K562 (cell line): Measurements from ENCODE around the gene FAM200B. TPM values are rescaled to one million over a fixed set of nuclear protein-coding genes. Genes with fewer than 3 reads are reported as not detected.

Experiments used
- ATAC-seq: fragments of 200-7000 bp; cut with Tn5 transposase; 3 replicates; pipeline ENCODE4 v1.9.1; 2020; ENCODE audit warnings: moderate library complexity
- BruUV-seq: library from RNA; stranded (reverse); fragments of 400-500 nt; replicated peaks from 2 replicates; lab custom pipeline; 2021; lab: Mats Ljungman, UMichigan
- CTCF ChIA-PET: fragments of 300-600 bp; formaldehyde crosslinking; extraction: SDS; loops from one replicate; lab custom pipeline; 2021; ENCODE audit warnings: low intra/inter-chr PET ratio; lab: Yijun Ruan, JAX
- POLR2A ChIA-PET: fragments of 300-600, 350-650 bp; sonication (Branson Sonifier 250); formaldehyde crosslinking; extraction: SDS; loops from one replicate; lab custom pipeline; 2021; ENCODE audit warnings: antibody characterized with exemption, inconsistent platforms; lab: Yijun Ruan, JAX
- DNase-seq, 4 experiments: peaks; one replicate each; pipeline versions ENCODE4 v3.0.0 to v3.0.0-alpha.2; 2011 to 2018; ENCODE audit warnings: low spot score in 3 of 4, mixed read lengths in 3 of 4; ENCODE audit errors: extremely low read depth in 1 of 4
- FAIRE-seq: peaks from 2 replicates; lab custom pipeline; 2011; peaks lifted over from hg19 to GRCh38; lab: Jason Lieb, UNC
- H2AFZ ChIP-seq: 2 replicates; pipeline ENCODE4 v1.6.0; 2011; ENCODE audit warnings: low read depth, low read length, control low read depth, inconsistent platforms
- H3K27ac ChIP-seq: fragments of 200-600 bp; 3 replicates; pipeline ENCODE4 v1.8.0; 2011; ENCODE audit warnings: low read depth, mild to moderate bottlenecking, control low read depth, inconsistent platforms, low read length, moderate library complexity, mixed read lengths; ENCODE audit errors: extremely low read depth
- H3K27me3 ChIP-seq, 2 experiments: fragments of 300-600 bp in 1 of 2; 2 replicates in 1 of 2; 3 replicates in 1 of 2; pipeline versions ENCODE4 v1.6.0 to v1.8.0; 2011; ENCODE audit warnings: inconsistent platforms in 2 of 2, low read length in 2 of 2, mild to moderate bottlenecking in 1 of 2, mixed read lengths in 1 of 2, moderate library complexity in 1 of 2; ENCODE audit not compliant: control insufficient read depth in 2 of 2, insufficient read depth in 2 of 2
- H3K36me3 ChIP-seq: fragments of 300-600 bp; 3 replicates; pipeline ENCODE4 v1.8.0; 2011; ENCODE audit warnings: mild to moderate bottlenecking, low read length, inconsistent platforms; ENCODE audit not compliant: control insufficient read depth, insufficient read depth
- H3K4me1 ChIP-seq, 2 experiments: fragments of 200-600 bp in 1 of 2; replicated peaks in 1 of 2; 2 replicates in 1 of 2; 3 replicates in 1 of 2; pipeline versions ENCODE4 v1.5.1 to v1.8.0; 2011; ENCODE audit warnings: inconsistent platforms in 2 of 2, low read length in 2 of 2, mild to moderate bottlenecking in 1 of 2, mixed read lengths in 1 of 2, moderate library complexity in 1 of 2; ENCODE audit not compliant: control insufficient read depth in 2 of 2, insufficient read depth in 2 of 2
- H3K4me2 ChIP-seq: 2 replicates; pipeline ENCODE4 v1.6.1; 2011; ENCODE audit warnings: low read length, control low read depth, inconsistent platforms, mixed read lengths; ENCODE audit not compliant: insufficient read depth
- H3K4me3 ChIP-seq: fragments of 200-600 bp; sonication (generic), shearing (Covaris generic); 2 replicates; pipeline ENCODE4 v1.5.1; 2016; ENCODE audit warnings: control low read depth, inconsistent platforms
- H3K79me2 ChIP-seq: fragments of 200-600 bp; 3 replicates; pipeline ENCODE4 v1.8.0; 2011; ENCODE audit warnings: low read length, inconsistent platforms; ENCODE audit not compliant: control insufficient read depth, insufficient read depth
- H3K9ac ChIP-seq, 2 experiments: 2 replicates each; pipeline versions ENCODE4 v1.6.0 to v1.6.1; 2011; ENCODE audit warnings: low read depth in 2 of 2, low read length in 2 of 2, control low read depth in 1 of 2, inconsistent platforms in 1 of 2, mild to moderate bottlenecking in 1 of 2, mixed read lengths in 1 of 2; ENCODE audit not compliant: insufficient read depth in 1 of 2
- H3K9me1 ChIP-seq: one replicate; pipeline ENCODE4 v1.6.0; 2011; ENCODE audit warnings: inconsistent platforms, mild to moderate bottlenecking, low read length, moderate library complexity; ENCODE audit not compliant: control insufficient read depth, insufficient read depth
- H3K9me3 ChIP-seq: replicated peaks from 2 replicates; pipeline ENCODE4 v1.5.1; 2011; ENCODE audit warnings: low read depth, low read length, inconsistent platforms; ENCODE audit not compliant: control insufficient read depth, insufficient read depth
- H4K20me1 ChIP-seq: replicated peaks from 2 replicates; pipeline ENCODE4 v1.6.1; 2011; ENCODE audit warnings: low read length, inconsistent platforms, mixed read lengths; ENCODE audit not compliant: control insufficient read depth, insufficient read depth
- CTCFL ChIP-seq: IDR thresholded peaks from 2 replicates; pipeline ENCODE4 v1.6.1; 2011; ENCODE audit warnings: borderline replicate concordance, low read depth, mild to moderate bottlenecking, moderate library complexity, low read length; ENCODE audit not compliant: insufficient read depth, poor library complexity, severe bottlenecking
- GTF2A2 ChIP-seq: IDR thresholded peaks from 2 replicates; pipeline ENCODE4 v1.6.1; 2016; ENCODE audit warnings: mild to moderate bottlenecking, missing genetic modification characterization, missing compliant biosample characterization
- KLF10 ChIP-seq: fragments of 250-450 bp; sonication (Bioruptor Pico); IDR thresholded peaks from 2 replicates; pipeline ENCODE4 v1.6.1; 2021; ENCODE audit warnings: matching md5 sums
- MAFK ChIP-seq: IDR thresholded peaks from 2 replicates; pipeline ENCODE4 v1.6.1; 2011; ENCODE audit warnings: low read length, improper control_type of control experiment
- NFIC ChIP-seq: fragments of 450-650 bp; IDR thresholded peaks from 2 replicates; pipeline ENCODE4 v1.6.1; 2017; ENCODE audit warnings: mild to moderate bottlenecking, inconsistent platforms
- PTRF ChIP-seq: fragments of 450-650 bp; IDR thresholded peaks from 2 replicates; pipeline ENCODE4 v1.6.1; 2016; ENCODE audit warnings: mild to moderate bottlenecking, missing genetic modification characterization, missing compliant biosample characterization
- SPI1 ChIP-seq: IDR thresholded peaks from 2 replicates; pipeline ENCODE4 v1.6.1; 2011; ENCODE audit warnings: low read depth, low read length, control low read depth, borderline replicate concordance
- TEAD4 ChIP-seq, 2 experiments: sonication (generic) in 1 of 2; formaldehyde crosslinking in 1 of 2; IDR thresholded peaks; 2 replicates each; pipeline versions ENCODE4 v1.6.1 to v1.8.0; 2012 to 2022; ENCODE audit warnings: borderline replicate concordance in 1 of 2, inconsistent platforms in 1 of 2, low read length in 1 of 2, mild to moderate bottlenecking in 1 of 2, missing genetic modification reagents in 1 of 2
- ZFP36 ChIP-seq: fragments of 150-350 bp; IDR thresholded peaks from 2 replicates; pipeline ENCODE4 v1.6.1; 2018; ENCODE audit warnings: low read length, low read depth; ENCODE audit not compliant: partially characterized antibody
- WGBS: fragments of 100-300 bp; shearing (Covaris generic); methylation state at CpG from one replicate; pipeline ENCODE4 v1.1.6; 2016; ENCODE audit warnings: low coverage, mixed read lengths; ENCODE audit not compliant: insufficient coverage; ENCODE audit errors: missing lambda C conversion rate; 5-methylcytosine and 5-hydroxymethylcytosine counted together
- in situ Hi-C: fragments of 300-500 bp; cut with MboI; formaldehyde crosslinking; loops from 4 replicates; pipeline ENCODE4 v1.15.0; 2018; ENCODE audit warnings: inconsistent platforms, mixed read lengths
- intact Hi-C: fragments of 100-400 bp; cut with micrococcal nuclease; formaldehyde crosslinking; loops from 2 replicates; pipeline ENCODE4 v1.14.2; 2022
- polyA plus RNA-seq, 8 experiments: library from polyadenylated mRNA; depleted of rRNA in 4 of 8; stranded (reverse) in 5 of 8; unstranded in 3 of 8; fragments of >200 nt; fragmentation: Nextera tagmentation in 2 of 8; fragmentation: Illumina TruSeq in 1 of 8; extraction: Ambion mirVana in 2 of 8; extraction: Trizol in 1 of 8; gene quantifications; 2 replicates each; pipeline versions ENCODE4 v1.2.1 to v1.2.3, GENCODE V29; 2011 to 2014; ENCODE audit warnings: inconsistent platforms in 1 of 8, missing spikeins in 1 of 8
- total RNA-seq, 7 experiments: library from RNA; depleted of rRNA in 6 of 7; stranded (reverse); fragments of >200 nt in 6 of 7; fragmentation: Illumina TruSeq in 2 of 7; extraction: Trizol in 2 of 7; gene quantifications; 2 replicates each; pipeline versions ENCODE4 v1.2.1 to v1.2.3, GENCODE V29; 2011 to 2021; ENCODE audit warnings: low replicate concordance in 1 of 7
- TF ChIP-seq, protein P1 (sequence below): sonication (generic); formaldehyde crosslinking; IDR thresholded peaks from 2 replicates; pipeline ENCODE4 v1.9.0; 2022; ENCODE audit warnings: mild to moderate bottlenecking, missing genetic modification reagents
- TF ChIP-seq, protein P2 (sequence below): fragments of 250-450 bp; sonication (Bioruptor Pico); IDR thresholded peaks from 2 replicates; pipeline ENCODE4 v1.4.0; 2020; ENCODE audit warnings: borderline replicate concordance

FAM200B gene
- total and polyA plus RNA-seq, 9 of the 15 experiments (the other 6 are each of a cell fraction or from before 2014, with no cell fraction given) = 17.4 to 48.0 (median 25.5) TPM

- ChIA-PET POLR2A (no interaction called here), CTCF (no interaction called here)
- Histone ChIP-seq H3K9me3 (no peaks in the 10 kb centered on the region), H4K20me1 (no peaks in the 10 kb centered on the region), H2AFZ (no peak overlapping the region), H3K4me2 (no peak overlapping the region), H3K9me1 (no peaks in the 10 kb centered on the region), H3K9ac (no peak overlapping the region), H3K4me3 (no peak overlapping the region), H3K27me3 (peaks cover 16 to 24% of the 10 kb centered on the region in 2 experiments), H3K27ac (no peak overlapping the region), H3K79me2 (no peaks in the 10 kb centered on the region), H3K36me3 (no peaks in the 10 kb centered on the region), H3K4me1 (no peaks in the 10 kb centered on the region)
- TF ChIP-seq NFIC (no peak), TEAD4 (IDR thresholded peaks at IDR 0.05; ENCODE audit: low read length) (no peak), TEAD4 (CRISPR knock-in tag; IDR thresholded peaks at IDR 0.05; ENCODE audit: borderline replicate concordance) (no peak), CTCFL (no peak), PTRF (tag) (no peak), SPI1 (no peak), ZFP36 (no peak), KLF10 (CRISPR knock-in tag) (no peak), MAFK (no peak), GTF2A2 (no peak)
- TF ChIP-seq, protein P1, sequence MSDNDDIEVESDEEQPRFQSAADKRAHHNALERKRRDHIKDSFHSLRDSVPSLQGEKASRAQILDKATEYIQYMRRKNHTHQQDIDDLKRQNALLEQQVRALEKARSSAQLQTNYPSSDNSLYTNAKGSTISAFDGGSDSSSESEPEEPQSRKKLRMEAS (CRISPR knock-in tag) = no peak
- TF ChIP-seq, protein P2, sequence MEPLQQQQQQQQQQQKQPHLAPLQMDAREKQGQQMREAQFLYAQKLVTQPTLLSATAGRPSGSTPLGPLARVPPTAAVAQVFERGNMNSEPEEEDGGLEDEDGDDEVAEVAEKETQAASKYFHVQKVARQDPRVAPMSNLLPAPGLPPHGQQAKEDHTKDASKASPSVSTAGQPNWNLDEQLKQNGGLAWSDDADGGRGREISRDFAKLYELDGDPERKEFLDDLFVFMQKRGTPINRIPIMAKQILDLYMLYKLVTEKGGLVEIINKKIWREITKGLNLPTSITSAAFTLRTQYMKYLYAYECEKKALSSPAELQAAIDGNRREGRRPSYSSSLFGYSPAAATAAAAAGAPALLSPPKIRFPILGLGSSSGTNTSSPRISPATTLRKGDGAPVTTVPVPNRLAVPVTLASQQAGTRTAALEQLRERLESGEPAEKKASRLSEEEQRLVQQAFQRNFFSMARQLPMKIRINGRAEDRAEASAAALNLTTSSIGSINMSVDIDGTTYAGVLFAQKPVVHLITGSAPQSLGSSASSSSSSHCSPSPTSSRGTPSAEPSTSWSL (CRISPR knock-in tag) = no peak
- no peak for FAIRE-seq
- in situ Hi-C loops (no loop called here), intact Hi-C loops (no loop called here)
- no peak for ATAC-seq
- no TSS peak for BruUV-seq
- no peak for DNase-seq
- 0% methylated on average over 1 of the region's 1 CpG for WGBS
These were observed 57.2 kb downstream of the FAM200B start for GRCh38 chr4:15738877-15739276.
